Measurements from ENCODE around the gene ATF7IP2.

Gene ATF7IP2

GRCh38 chr16:10517868-10518267 lies 132.0 kb downstream of the ATF7IP2 start:
- TF ChIP-seq CTCF (IDR thresholded peaks at IDR 0.05; ENCODE audit: borderline replicate concordance, insufficient read depth, low read depth, low read length) = no peak
- H3K4me3 ChIP-seq (ENCODE audit: low read depth, low read length) = no peak overlapping the region

DNA sequence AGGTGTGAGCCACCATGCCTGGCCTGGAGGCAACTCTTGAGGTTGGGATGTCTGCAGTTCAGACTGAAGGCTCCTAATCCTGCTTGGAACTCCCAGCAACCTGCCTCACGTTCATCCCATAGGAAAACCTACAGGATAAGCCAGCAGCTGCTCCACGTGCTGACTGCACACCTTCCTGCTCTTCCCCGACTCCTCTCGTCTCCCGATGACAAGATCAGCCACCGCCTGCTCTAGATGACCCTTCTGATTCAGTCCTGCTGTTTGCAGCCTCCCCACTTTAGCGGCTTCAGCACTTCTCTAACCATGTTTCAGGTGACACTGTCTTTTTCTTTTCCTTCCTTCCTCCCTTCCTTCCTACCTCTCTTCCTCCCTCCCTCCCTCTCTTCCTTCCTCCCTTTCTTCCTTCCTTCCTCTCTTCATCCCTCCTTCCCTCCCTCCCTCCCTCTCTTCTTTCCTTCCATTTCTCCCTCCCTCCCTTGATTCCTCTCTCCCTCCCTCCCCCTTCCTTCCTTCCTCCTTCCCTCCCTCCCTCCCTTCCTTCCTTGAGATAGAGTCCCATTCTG lies 132.7 kb downstream of the ATF7IP2 start:
- no peak overlapping the region for H3K4me3 ChIP-seq (ENCODE audit: low read depth, low read length)
- TF ChIP-seq CTCF (IDR thresholded peaks at IDR 0.05; ENCODE audit: borderline replicate concordance, insufficient read depth, low read depth, low read length) = no peak

DNA sequence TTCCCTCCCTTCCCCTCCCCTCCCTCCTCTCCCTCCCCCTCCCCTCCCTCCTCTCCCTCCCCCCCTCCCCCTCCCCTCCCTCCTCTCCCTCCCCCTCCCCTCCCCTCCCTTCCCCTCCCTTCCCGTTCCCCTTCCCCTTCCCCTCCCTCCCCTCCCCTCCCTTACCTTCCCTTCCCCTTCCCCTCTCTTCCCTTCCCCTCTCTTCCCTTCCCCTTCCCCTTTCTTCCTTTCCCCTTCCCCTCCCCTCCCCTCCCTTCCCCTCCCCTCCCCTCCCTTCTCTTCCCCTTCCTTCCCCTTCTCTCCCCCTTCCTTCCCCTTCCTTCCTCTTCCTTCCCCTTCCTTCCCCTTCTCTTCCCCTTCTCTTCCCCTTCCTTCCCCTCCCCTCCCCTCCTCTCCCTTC lies 133.4 kb downstream of the ATF7IP2 start:
- TF ChIP-seq CTCF (IDR thresholded peaks at IDR 0.05; ENCODE audit: borderline replicate concordance, insufficient read depth, low read depth, low read length) = no peak
- H3K4me3 ChIP-seq (ENCODE audit: low read depth, low read length) = no peak overlapping the region

DNA sequence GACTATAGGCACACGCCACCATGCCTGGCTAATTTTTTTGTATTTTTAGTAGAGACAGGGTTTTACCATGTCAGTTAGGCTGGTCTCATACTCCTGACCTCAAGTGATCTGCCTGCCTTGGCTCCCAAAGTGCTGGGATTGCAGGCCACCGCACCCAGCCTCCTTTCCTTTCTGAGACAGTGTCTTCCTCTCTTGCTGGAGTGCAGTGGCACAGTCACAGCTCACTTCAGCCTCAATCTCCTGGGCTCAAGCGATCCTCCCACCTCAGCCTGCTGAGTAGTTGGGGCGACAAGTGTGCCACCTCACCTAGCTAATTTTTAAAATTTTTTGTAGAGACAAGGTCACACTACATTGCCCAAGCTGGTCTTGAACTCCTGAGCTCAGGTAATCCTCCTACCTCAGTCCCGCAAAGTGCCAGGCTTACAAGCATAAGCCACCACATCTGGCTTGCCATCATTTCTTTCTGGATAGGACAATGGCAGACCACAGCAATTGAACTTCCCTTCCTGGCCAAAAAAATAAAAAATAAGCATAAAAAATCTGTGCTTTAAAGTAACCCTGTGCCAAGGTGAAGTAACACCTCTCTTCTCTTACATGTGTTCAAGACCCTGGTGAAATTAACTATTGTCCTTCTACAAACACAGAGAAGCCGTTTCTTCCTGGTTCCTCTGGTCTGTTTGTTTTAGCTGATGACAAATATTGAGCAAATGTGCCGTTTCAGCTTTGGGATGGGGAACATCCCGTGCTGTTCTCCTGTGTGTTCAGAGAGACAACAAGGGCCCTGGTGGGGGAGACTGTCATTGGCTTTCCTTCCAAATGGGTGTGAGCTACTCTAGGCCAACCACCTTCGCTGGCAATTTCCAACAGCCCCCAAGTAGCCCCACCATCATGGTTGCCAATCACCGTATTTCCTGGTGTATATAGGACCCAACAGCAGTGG lies 134.3 kb downstream of the ATF7IP2 start:
- no peak for TF ChIP-seq CTCF (IDR thresholded peaks at IDR 0.05; ENCODE audit: borderline replicate concordance, insufficient read depth, low read depth, low read length)
- H3K4me3 ChIP-seq (ENCODE audit: low read depth, low read length) = no peak overlapping the region

DNA sequence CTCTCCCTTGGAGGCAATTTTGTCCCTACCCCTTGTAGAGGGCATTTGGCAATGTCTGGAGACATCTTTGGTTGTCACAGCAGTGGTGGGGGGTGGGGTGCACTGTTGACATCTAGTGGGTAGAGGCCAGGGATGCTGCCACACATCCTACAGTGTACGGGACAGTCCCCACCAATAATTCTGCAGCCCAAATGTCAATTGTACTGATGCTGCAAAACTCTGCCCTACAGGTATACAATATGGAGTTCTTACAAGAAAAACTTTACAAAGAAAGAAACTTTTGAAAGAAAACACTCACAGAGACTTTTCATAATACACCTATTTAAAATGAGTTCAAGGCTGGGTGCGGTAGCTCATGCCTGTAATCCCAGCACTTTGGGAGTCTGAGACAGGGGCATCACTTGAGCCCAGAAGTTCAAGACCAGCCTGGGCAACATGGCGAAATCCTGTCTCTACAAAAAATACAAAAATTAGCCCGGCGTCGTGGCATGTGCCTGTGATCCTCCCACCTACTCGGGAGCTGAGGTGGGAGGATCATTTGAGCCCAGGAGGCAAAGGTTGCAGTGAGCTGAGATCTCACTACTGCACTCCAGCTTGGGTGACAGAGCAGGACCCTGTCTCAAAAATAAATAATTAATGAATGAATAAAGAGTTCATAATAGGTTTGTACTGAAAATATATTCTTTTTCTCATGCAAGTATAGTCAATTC lies 135.2 kb downstream of the ATF7IP2 start:
- TF ChIP-seq CTCF (IDR thresholded peaks at IDR 0.05; ENCODE audit: borderline replicate concordance, insufficient read depth, low read depth, low read length) = no peak
- no peak overlapping the region for H3K4me3 ChIP-seq (ENCODE audit: low read depth, low read length)

DNA sequence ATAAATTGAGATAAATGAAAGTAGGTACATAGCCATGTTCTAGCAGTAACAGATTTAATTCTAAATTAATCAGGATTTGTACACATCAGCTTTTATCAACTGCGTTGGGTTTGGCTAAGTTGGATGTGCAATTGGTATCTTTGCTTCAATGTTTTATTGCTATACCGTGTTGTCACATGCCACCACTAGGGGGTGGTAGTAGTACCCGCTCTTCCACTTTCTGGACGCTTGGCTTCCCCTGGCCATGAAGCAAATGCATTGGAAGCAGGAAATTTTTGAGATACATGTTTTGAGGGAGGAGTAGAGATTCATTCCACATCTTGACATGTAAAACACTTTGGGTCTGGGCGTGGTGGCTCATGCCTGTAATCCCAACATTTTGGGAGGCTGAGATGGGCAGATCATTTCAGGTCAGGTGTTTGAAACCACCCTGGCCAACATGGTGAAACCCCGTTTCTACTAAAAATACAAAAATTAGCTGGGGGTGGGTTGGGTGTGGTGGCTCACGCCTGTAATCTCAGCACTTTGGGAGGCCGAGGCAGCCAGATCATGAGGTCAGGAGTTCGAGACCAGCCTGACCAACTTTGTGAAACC lies 135.9 kb downstream of the ATF7IP2 start:
- TF ChIP-seq CTCF (IDR thresholded peaks at IDR 0.05; ENCODE audit: borderline replicate concordance, insufficient read depth, low read depth, low read length) = peak; percentile 77
- H3K4me3 ChIP-seq (ENCODE audit: low read depth, low read length) = no peak overlapping the region
